HEK293T (cell line): ENCODE data around the gene ZNF575.

Experiments
- BHLHE40 ChIP-seq: fragments of 450-650 bp; IDR thresholded peaks from 2 replicates; pipeline ENCODE4 v1.6.1; 2016; ENCODE audit warnings: mild to moderate bottlenecking, moderate library complexity, borderline replicate concordance
- FOXM1 ChIP-seq: fragments of 450-650 bp; IDR thresholded peaks from 2 replicates; pipeline ENCODE4 v1.6.1; 2017; ENCODE audit warnings: mild to moderate bottlenecking, borderline replicate concordance

DNA sequence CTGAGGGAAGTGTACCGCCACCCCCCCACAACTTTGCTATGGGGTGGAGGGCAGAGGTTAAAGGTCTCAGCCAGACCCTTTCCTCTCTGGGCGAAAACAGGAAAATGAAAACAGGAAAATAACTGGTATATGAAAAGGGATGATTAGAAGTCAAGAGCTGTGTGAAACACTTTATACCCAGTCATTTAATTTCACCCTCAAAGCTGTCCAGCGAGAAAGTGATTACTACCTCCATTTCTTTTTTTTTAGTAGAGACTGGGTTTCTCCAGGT is 27.9 kb upstream of the ZNF575 start:
- TF ChIP-seq BHLHE40 (no peak), FOXM1 (no peak)
